ENCODE data around the gene TMEM62. TPM values are rescaled to one million over a fixed set of nuclear protein-coding genes. Genes with fewer than 3 reads are reported as not detected.

Gene TMEM62
- total and polyA plus RNA-seq, 9 of the 15 experiments (the other 6 are each of a cell fraction or from before 2014, with no cell fraction given) = 4.4 to 16.6 (median 11.1) TPM

DNA sequence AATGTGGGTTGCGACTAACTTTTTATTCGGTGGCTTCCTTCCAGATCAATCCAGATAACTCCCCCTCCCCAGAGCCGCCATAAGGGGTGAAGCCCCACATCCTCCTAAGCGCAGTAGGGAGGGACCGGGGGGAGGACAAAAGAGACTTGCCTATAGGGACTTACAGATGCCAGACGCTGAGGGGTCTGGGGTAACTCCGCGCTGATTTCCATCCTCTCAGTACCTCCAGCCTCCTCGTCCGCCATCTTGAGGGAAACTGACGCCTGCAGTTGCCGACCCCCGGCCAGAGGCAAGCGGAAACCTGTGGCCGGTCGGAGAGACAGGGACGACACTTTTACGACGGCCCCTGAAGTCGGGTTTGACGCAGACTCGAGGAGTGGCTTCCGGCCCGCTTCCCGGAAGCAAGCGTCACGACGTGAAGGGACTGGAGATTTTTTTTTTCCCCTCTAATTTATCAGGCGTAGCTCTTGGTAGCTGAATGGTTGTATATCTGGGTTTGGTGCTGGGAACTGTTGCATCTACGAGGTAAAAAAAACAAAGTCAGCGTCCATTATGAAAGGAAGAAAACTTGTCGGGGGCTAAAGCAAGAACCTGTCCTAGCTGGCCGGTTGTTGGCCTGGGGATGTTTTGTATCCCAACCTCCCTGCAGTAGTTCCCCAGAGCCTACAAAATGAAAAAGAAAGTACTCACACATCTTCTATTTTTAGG is 27.5 kb upstream of the TMEM62 start, which contains the start of gene UBR1 (continued):
- TF ChIP-seq, protein P1, sequence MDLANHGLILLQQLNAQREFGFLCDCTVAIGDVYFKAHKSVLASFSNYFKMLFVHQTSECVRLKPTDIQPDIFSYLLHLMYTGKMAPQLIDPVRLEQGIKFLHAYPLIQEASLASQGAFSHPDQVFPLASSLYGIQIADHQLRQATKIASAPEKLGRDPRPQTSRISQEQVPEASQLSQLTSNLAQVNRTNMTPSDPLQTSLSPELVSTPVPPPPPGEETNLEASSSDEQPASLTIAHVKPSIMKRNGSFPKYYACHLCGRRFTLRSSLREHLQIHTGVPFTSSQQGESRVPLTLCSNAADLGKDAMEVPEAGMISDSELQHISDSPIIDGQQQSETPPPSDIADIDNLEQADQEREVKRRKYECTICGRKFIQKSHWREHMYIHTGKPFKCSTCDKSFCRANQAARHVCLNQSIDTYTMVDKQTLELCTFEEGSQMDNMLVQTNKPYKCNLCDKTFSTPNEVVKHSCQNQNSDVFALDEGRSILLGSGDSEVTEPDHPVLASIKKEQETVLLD (IDR thresholded peaks at IDR 0.05) = 0 out of 2 replicates have a peak, but pooled peaks have one; percentile 45
- TF ChIP-seq CBFB (CRISPR knock-in tag; IDR thresholded peaks at IDR 0.05) (no peak), EP300 (IDR thresholded peaks at IDR 0.05; ENCODE audit: low read length) (0 out of 2 replicates have a peak, but pooled peaks have one; percentile 6), ELF4 (CRISPR knock-in tag; IDR thresholded peaks at IDR 0.05) (0 out of 2 replicates have a peak, but pooled peaks have one; percentile 34)
- TF ChIP-seq, protein P2, sequence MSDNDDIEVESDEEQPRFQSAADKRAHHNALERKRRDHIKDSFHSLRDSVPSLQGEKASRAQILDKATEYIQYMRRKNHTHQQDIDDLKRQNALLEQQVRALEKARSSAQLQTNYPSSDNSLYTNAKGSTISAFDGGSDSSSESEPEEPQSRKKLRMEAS (CRISPR knock-in tag; IDR thresholded peaks at IDR 0.05) = no peak
- TF ChIP-seq, protein P3, sequence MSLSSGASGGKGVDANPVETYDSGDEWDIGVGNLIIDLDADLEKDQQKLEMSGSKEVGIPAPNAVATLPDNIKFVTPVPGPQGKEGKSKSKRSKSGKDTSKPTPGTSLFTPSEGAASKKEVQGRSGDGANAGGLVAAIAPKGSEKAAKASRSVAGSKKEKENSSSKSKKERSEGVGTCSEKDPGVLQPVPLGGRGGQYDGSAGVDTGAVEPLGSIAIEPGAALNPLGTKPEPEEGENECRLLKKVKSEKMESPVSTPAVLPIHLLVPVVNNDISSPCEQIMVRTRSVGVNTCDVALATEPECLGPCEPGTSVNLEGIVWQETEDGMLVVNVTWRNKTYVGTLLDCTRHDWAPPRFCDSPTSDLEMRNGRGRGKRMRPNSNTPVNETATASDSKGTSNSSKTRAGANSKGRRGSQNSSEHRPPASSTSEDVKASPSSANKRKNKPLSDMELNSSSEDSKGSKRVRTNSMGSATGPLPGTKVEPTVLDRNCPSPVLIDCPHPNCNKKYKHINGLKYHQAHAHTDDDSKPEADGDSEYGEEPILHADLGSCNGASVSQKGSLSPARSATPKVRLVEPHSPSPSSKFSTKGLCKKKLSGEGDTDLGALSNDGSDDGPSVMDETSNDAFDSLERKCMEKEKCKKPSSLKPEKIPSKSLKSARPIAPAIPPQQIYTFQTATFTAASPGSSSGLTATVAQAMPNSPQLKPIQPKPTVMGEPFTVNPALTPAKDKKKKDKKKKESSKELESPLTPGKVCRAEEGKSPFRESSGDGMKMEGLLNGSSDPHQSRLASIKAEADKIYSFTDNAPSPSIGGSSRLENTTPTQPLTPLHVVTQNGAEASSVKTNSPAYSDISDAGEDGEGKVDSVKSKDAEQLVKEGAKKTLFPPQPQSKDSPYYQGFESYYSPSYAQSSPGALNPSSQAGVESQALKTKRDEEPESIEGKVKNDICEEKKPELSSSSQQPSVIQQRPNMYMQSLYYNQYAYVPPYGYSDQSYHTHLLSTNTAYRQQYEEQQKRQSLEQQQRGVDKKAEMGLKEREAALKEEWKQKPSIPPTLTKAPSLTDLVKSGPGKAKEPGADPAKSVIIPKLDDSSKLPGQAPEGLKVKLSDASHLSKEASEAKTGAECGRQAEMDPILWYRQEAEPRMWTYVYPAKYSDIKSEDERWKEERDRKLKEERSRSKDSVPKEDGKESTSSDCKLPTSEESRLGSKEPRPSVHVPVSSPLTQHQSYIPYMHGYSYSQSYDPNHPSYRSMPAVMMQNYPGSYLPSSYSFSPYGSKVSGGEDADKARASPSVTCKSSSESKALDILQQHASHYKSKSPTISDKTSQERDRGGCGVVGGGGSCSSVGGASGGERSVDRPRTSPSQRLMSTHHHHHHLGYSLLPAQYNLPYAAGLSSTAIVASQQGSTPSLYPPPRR (CRISPR knock-in tag; IDR thresholded peaks at IDR 0.05; ENCODE audit: borderline replicate concordance) = no peak
- TF ChIP-seq, protein P4, sequence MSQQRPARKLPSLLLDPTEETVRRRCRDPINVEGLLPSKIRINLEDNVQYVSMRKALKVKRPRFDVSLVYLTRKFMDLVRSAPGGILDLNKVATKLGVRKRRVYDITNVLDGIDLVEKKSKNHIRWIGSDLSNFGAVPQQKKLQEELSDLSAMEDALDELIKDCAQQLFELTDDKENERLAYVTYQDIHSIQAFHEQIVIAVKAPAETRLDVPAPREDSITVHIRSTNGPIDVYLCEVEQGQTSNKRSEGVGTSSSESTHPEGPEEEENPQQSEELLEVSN (IDR thresholded peaks at IDR 0.05; ENCODE audit: borderline replicate concordance in 1 of 2, extremely low read depth in 1 of 2, insufficient read depth in 1 of 2, insufficient read length in 1 of 2, low read depth in 1 of 2, low read length in 1 of 2, poor library complexity in 1 of 2, severe bottlenecking in 1 of 2) = no peak

Measured in K562 (cell line).